ENCODE measurements around the gene CADPS. TPM values are rescaled to one million over a fixed set of nuclear protein-coding genes. Genes with fewer than 3 reads are reported as not detected.

Gene CADPS
- total and polyA plus RNA-seq, 4 donors: 0.13 to 3.6 (median 0.49) TPM

DNA sequence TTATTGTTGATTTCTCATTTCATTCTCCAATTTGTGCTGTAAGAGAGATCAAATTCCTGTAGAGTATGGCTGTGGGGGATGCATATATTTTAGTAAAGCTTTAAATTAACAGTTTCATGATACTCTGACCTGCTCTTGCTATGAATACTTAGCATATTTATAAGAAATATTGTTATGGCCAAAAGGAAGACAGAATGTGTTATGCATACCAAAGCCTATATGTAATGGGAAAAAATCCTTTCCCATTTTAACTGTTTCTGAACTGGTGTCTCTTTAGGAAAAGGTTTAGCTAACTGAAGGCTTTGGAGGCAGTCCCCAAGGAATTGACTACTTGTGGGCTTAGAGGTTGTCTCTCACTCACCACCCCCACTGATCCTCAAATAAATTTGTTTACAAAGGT lies 59.2 kb downstream of the CADPS start:
- peak in 1 of 3 donors; percentile 2 for DNase-seq
- TF ChIP-seq CTCF (IDR thresholded peaks at IDR 0.05; ENCODE audit: control extremely low read depth, extremely low read depth): no peak
- Histone ChIP-seq H3K9me3 (ENCODE audit: control insufficient read depth in 4 of 4, insufficient read depth in 3 of 4, low read length in 3 of 4) (no peaks in the 10 kb centered on the region), H3K27me3 (ENCODE audit: control insufficient read depth in 3 of 3, insufficient read depth in 3 of 3, low read length in 2 of 3) (peaks cover 0 to 2% (median 0%) of the 10 kb centered on the region in 3 donors), H3K9ac (ENCODE audit: insufficient read depth in 1 of 2, low read length in 2 of 2) (no peak overlapping the region), H3K27ac (ENCODE audit: low read depth in 1 of 2, low read length in 1 of 2) (no peak overlapping the region), H3K4me1 (ENCODE audit: control insufficient read depth in 5 of 5, insufficient read depth in 5 of 5, low read length in 5 of 5) (no peaks in the 10 kb centered on the region), H3K4me3 (no peak overlapping the region), H3K36me3 (ENCODE audit: control insufficient read depth in 4 of 4, insufficient read depth in 4 of 4, low read length in 4 of 4) (no peaks in the 10 kb centered on the region)
- ATAC-seq (ENCODE audit: insufficient read depth, low FRiP score): no peak

GRCh38 chr3:62812631-62813030 lies 62.6 kb downstream of the CADPS start:
- no peaks in the 10 kb centered on the region for H3K36me3 ChIP-seq (ENCODE audit: control insufficient read depth in 4 of 4, insufficient read depth in 4 of 4, low read length in 4 of 4)
- H3K27ac ChIP-seq (ENCODE audit: low read depth in 1 of 2, low read length in 1 of 2): no peak overlapping the region
- no peak for DNase-seq
- ATAC-seq (ENCODE audit: insufficient read depth, low FRiP score): no peak
- H3K27me3 ChIP-seq (ENCODE audit: control insufficient read depth in 3 of 3, insufficient read depth in 3 of 3, low read length in 2 of 3): peaks cover 0 to 2% (median 0%) of the 10 kb centered on the region in 3 donors
- no peaks in the 10 kb centered on the region for H3K9me3 ChIP-seq (ENCODE audit: control insufficient read depth in 4 of 4, insufficient read depth in 3 of 4, low read length in 3 of 4)
- H3K9ac ChIP-seq (ENCODE audit: insufficient read depth in 1 of 2, low read length in 2 of 2): no peak overlapping the region
- no peaks in the 10 kb centered on the region for H3K4me1 ChIP-seq (ENCODE audit: control insufficient read depth in 5 of 5, insufficient read depth in 5 of 5, low read length in 5 of 5)
- no peak overlapping the region for H3K4me3 ChIP-seq
- no peak for TF ChIP-seq CTCF (IDR thresholded peaks at IDR 0.05; ENCODE audit: control extremely low read depth, extremely low read depth)
- 79 to 82% methylated on average over 3 of the region's 3 CpGs for WGBS, 2 donors

DNA sequence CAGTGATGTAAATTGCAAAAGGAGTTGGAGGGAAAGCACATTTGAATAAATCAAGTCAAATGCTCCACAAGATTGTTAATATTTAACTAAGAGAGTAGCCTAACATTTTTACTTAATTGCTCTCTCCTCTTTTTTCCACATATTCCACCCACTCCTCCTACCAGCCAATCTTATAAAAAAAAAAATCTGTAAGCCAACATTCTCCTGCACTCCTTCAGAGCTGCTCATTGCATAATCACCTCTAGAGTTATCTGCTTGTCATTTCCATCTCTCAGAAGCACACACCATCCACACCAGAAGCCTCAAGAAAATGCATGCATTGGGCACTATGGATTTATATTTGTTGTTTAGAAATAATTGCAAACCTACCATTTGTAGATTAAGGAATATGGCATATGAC lies 64.1 kb downstream of the CADPS start:
- H3K4me1 ChIP-seq (ENCODE audit: control insufficient read depth in 5 of 5, insufficient read depth in 5 of 5, low read length in 5 of 5): no peaks in the 10 kb centered on the region
- peaks cover 0 to 2% (median 0%) of the 10 kb centered on the region in 3 donors for H3K27me3 ChIP-seq (ENCODE audit: control insufficient read depth in 3 of 3, insufficient read depth in 3 of 3, low read length in 2 of 3)
- DNase-seq: no peak
- H3K9me3 ChIP-seq (ENCODE audit: control insufficient read depth in 4 of 4, insufficient read depth in 3 of 4, low read length in 3 of 4): peaks cover 0 to 2% (median 0%) of the 10 kb centered on the region in 4 donors
- H3K9ac ChIP-seq (ENCODE audit: insufficient read depth in 1 of 2, low read length in 2 of 2): no peak overlapping the region
- ATAC-seq (ENCODE audit: insufficient read depth, low FRiP score): no peak
- H3K27ac ChIP-seq (ENCODE audit: low read depth in 1 of 2, low read length in 1 of 2): no peak overlapping the region
- H3K4me3 ChIP-seq: no peak overlapping the region
- no peak for TF ChIP-seq CTCF (IDR thresholded peaks at IDR 0.05; ENCODE audit: control extremely low read depth, extremely low read depth)
- no peaks in the 10 kb centered on the region for H3K36me3 ChIP-seq (ENCODE audit: control insufficient read depth in 4 of 4, insufficient read depth in 4 of 4, low read length in 4 of 4)

- no peak for DNase-seq
Observed at GRCh38 chr3:62809369-62809768, 65.8 kb downstream of the CADPS start.

More at GRCh38 chr3:62809369-62809768, 65.8 kb downstream of the CADPS start:
- H3K9ac ChIP-seq (ENCODE audit: insufficient read depth in 1 of 2, low read length in 2 of 2): no peak overlapping the region
- H3K4me1 ChIP-seq (ENCODE audit: control insufficient read depth in 5 of 5, insufficient read depth in 5 of 5, low read length in 5 of 5): no peaks in the 10 kb centered on the region
- H3K4me3 ChIP-seq: no peak overlapping the region
- H3K27ac ChIP-seq (ENCODE audit: low read depth in 1 of 2, low read length in 1 of 2): no peak overlapping the region
- 64 to 79% methylated on average over 1 of the region's 1 CpG for WGBS, 2 donors
- TF ChIP-seq CTCF (IDR thresholded peaks at IDR 0.05; ENCODE audit: control extremely low read depth, extremely low read depth): no peak
- peaks cover 0 to 2% (median 0%) of the 10 kb centered on the region in 3 donors for H3K27me3 ChIP-seq (ENCODE audit: control insufficient read depth in 3 of 3, insufficient read depth in 3 of 3, low read length in 2 of 3)
- H3K36me3 ChIP-seq (ENCODE audit: control insufficient read depth in 4 of 4, insufficient read depth in 4 of 4, low read length in 4 of 4): no peaks in the 10 kb centered on the region
- peaks cover 0 to 2% (median 0%) of the 10 kb centered on the region in 4 donors for H3K9me3 ChIP-seq (ENCODE audit: control insufficient read depth in 4 of 4, insufficient read depth in 3 of 4, low read length in 3 of 4)
- no peak for ATAC-seq (ENCODE audit: insufficient read depth, low FRiP score)

All from lung (tissue), 12 donors.